ENCODE measurements around the gene KRTCAP2. TPM values are rescaled to one million over a fixed set of nuclear protein-coding genes. Genes with fewer than 3 reads are reported as not detected.

Gene KRTCAP2
- total RNA-seq, 4 donors from 2014 or later = 80.8 to 144 (median 92.3) TPM

- TF ChIP-seq POLR2A (IDR thresholded peaks at IDR 0.05) (no peak), EP300 (IDR thresholded peaks at IDR 0.05) (no peak), POLR2AphosphoS5 (IDR thresholded peaks at IDR 0.05) (no peak), CTCF (IDR thresholded peaks at IDR 0.05) (no peak)
- no peaks in the 10 kb centered on the region for H3K36me3 ChIP-seq
- no peak overlapping the region for H3K27ac ChIP-seq
- no peaks in the 10 kb centered on the region for H3K27me3 ChIP-seq
- no peak for ATAC-seq
- peaks cover 0 to 12% (median 0%) of the 10 kb centered on the region in 3 donors for H3K4me1 ChIP-seq
- H3K9me3 ChIP-seq = no peaks in the 10 kb centered on the region
- no peak overlapping the region for H3K4me3 ChIP-seq
- WGBS, 2 donors (ENCODE audit: low coverage in 1 of 2) = 75% methylated on average over 4 to 11 of the region's 16 CpGs
Observed at GRCh38 chr1:155187456-155187891, 14.4 kb upstream of the KRTCAP2 start.

DNA sequence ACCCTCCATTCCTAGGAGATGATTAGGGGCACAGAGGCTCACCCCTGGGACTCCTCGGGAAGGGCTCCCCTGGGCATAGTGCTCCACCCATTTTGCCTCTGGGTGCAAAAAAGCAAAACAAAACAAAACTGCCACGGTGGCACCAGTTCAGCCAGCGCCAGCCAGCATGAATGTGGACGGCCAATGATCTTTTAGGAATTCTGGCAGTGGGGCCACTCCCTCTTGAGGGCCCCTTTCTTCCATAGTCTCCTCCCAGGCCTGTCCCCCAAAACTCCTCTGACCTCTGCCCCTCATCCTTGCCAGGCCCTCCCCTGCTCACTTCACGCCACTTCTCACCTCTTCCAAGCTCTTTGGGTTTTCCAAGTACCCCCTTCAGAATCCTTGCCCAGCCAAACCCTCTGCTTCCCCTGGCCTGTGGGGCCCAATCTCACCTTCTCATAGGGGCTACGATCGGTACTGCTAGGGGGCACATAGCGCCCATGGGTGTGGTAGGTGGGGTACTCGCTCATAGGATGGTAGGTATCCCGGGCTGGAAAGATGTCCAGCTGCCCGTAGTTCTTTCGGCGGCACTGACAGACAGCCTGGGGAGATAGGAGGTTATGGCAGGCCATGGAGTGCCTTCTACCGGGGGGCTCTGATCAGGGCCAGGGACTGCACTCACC, 13.8 kb upstream of the KRTCAP2 start:
- no peak overlapping the region for H3K27ac ChIP-seq
- H3K27me3 ChIP-seq = no peaks in the 10 kb centered on the region
- TF ChIP-seq EP300 (IDR thresholded peaks at IDR 0.05) = no peak
- no peak for TF ChIP-seq POLR2A (IDR thresholded peaks at IDR 0.05)
- TF ChIP-seq POLR2AphosphoS5 (IDR thresholded peaks at IDR 0.05) = no peak
- TF ChIP-seq CTCF (IDR thresholded peaks at IDR 0.05) = no peak
- no peaks in the 10 kb centered on the region for H3K36me3 ChIP-seq
- peaks cover 0 to 7% (median 0%) of the 10 kb centered on the region in 3 donors for H3K4me1 ChIP-seq
- no peaks in the 10 kb centered on the region for H3K9me3 ChIP-seq
- ATAC-seq = no peak
- H3K4me3 ChIP-seq = no peak overlapping the region
- WGBS, 2 donors (ENCODE audit: low coverage in 1 of 2) = 50 to 59% methylated on average over 3 to 4 of the region's 14 CpGs

- H3K9me3 ChIP-seq = no peaks in the 10 kb centered on the region
- no peaks in the 10 kb centered on the region for H3K36me3 ChIP-seq
- 54 to 59% methylated on average over 2 to 4 of the region's 8 CpGs for WGBS, 2 donors (ENCODE audit: low coverage in 1 of 2)
- H3K27ac ChIP-seq = no peak overlapping the region
- peaks cover 0 to 5% (median 0%) of the 10 kb centered on the region in 3 donors for H3K4me1 ChIP-seq
- no peak for TF ChIP-seq CTCF (IDR thresholded peaks at IDR 0.05)
- no peak for TF ChIP-seq POLR2A (IDR thresholded peaks at IDR 0.05)
- TF ChIP-seq POLR2AphosphoS5 (IDR thresholded peaks at IDR 0.05) = no peak
- TF ChIP-seq EP300 (IDR thresholded peaks at IDR 0.05) = no peak
- ATAC-seq = no peak
- H3K4me3 ChIP-seq = no peak overlapping the region
- no peaks in the 10 kb centered on the region for H3K27me3 ChIP-seq
Observed at GRCh38 chr1:155186067-155186793, 13.1 kb upstream of the KRTCAP2 start.

DNA sequence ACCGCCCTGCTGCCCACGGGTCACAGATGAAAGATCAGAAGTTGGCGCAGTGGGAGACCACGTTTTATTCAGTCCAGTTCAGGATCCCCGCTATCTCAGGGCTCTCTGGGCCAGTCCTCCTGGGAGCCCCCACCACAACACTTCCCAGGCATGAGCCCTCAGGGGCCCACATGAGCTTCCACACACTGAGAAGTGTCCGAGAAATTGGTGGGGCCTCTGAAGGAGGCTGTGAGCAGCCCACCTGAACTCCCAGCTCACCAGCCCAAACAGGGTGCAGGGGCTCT, 12.6 kb upstream of the KRTCAP2 start:
- H3K36me3 ChIP-seq = no peaks in the 10 kb centered on the region
- ATAC-seq = no peak
- H3K4me1 ChIP-seq = peaks cover 0 to 5% (median 0%) of the 10 kb centered on the region in 3 donors
- no peaks in the 10 kb centered on the region for H3K9me3 ChIP-seq
- TF ChIP-seq POLR2A (IDR thresholded peaks at IDR 0.05) = no peak
- no peak for TF ChIP-seq CTCF (IDR thresholded peaks at IDR 0.05)
- no peak for TF ChIP-seq POLR2AphosphoS5 (IDR thresholded peaks at IDR 0.05)
- TF ChIP-seq EP300 (IDR thresholded peaks at IDR 0.05) = no peak
- 80% methylated on average over 1 of the region's 6 CpGs; no CpG with 5 or more reads in 1 of the 2 donors for WGBS, 2 donors (ENCODE audit: low coverage in 1 of 2)
- H3K27ac ChIP-seq = no peak overlapping the region
- no peak overlapping the region for H3K4me3 ChIP-seq
- H3K27me3 ChIP-seq = no peaks in the 10 kb centered on the region
